IMR-90 (cell line): ENCODE data around the gene TRPM8. TPM values are rescaled to one million over a fixed set of nuclear protein-coding genes. Genes with fewer than 3 reads are reported as not detected.

ENCODE experiments used
- ATAC-seq: fragments of 200-7000 bp; cut with Tn5 transposase; 2 replicates; pipeline ENCODE4 v1.9.1; 2020; ENCODE audit warnings: low read depth, mild to moderate bottlenecking, moderate library complexity
- BruUV-seq: library from RNA; stranded (reverse); fragments of 400-500 nt; replicated peaks from 2 replicates; lab custom pipeline; 2021; lab: Mats Ljungman, UMichigan
- CTCF ChIA-PET: fragments of 300-600 bp; formaldehyde crosslinking; extraction: SDS; loops from one replicate; lab custom pipeline; 2021; ENCODE audit warnings: antibody characterized with exemption; lab: Yijun Ruan, JAX
- POLR2A ChIA-PET: fragments of 300-600 bp; sonication (Branson Sonifier 250); formaldehyde crosslinking; loops from one replicate; lab custom pipeline; 2022; ENCODE audit warnings: antibody characterized with exemption; ENCODE audit not compliant: unreplicated experiment; lab: Charles Lee
- DNase-seq: peaks from one replicate; pipeline ENCODE4 v3.0.0; 2013
- H2AFZ ChIP-seq: replicated peaks from 2 replicates; pipeline ENCODE3; 2013; ENCODE audit warnings: low read length, mild to moderate bottlenecking; ENCODE audit not compliant: poor library complexity
- H2AK5ac ChIP-seq: 2 replicates; pipeline ENCODE4 v1.6.1; 2013; ENCODE audit warnings: low read depth, low read length, inconsistent platforms
- H2AK9ac ChIP-seq: replicated peaks from 2 replicates; pipeline ENCODE3; 2013; ENCODE audit warnings: mild to moderate bottlenecking, low read depth, low read length, moderate library complexity; ENCODE audit not compliant: poor library complexity
- H2BK120ac ChIP-seq: 2 replicates; pipeline ENCODE4 v1.6.1; 2013; ENCODE audit warnings: low read depth, low read length, inconsistent platforms
- H2BK15ac ChIP-seq: 3 replicates; pipeline ENCODE4 v1.6.1; 2013; ENCODE audit warnings: low read depth, low read length, inconsistent platforms
- H2BK20ac ChIP-seq: 2 replicates; pipeline ENCODE4 v1.6.1; 2013; ENCODE audit warnings: low read depth, mild to moderate bottlenecking, inconsistent platforms, low read length, moderate library complexity
- H2BK5ac ChIP-seq: 2 replicates; pipeline ENCODE4 v1.6.1; 2013; ENCODE audit warnings: mild to moderate bottlenecking, low read depth, low read length, inconsistent platforms; ENCODE audit not compliant: poor library complexity, severe bottlenecking
- H3K14ac ChIP-seq: replicated peaks from 2 replicates; pipeline ENCODE4 v1.6.1; 2013; ENCODE audit warnings: low read depth, low read length, inconsistent platforms
- H3K18ac ChIP-seq: 2 replicates; pipeline ENCODE4 v1.6.1; 2013; ENCODE audit warnings: low read depth, low read length, control low read depth
- H3K23ac ChIP-seq: 2 replicates; pipeline ENCODE4 v1.6.1; 2013; ENCODE audit warnings: low read depth, low read length, inconsistent platforms
- H3K27ac ChIP-seq: 2 replicates; pipeline ENCODE4 v1.5.1; 2013; ENCODE audit warnings: mild to moderate bottlenecking, control low read depth, low read length; ENCODE audit not compliant: insufficient read depth
- H3K27me3 ChIP-seq: 2 replicates; pipeline ENCODE4 v1.6.1; 2013; ENCODE audit warnings: low read length; ENCODE audit not compliant: control insufficient read depth, insufficient read depth
- H3K36me3 ChIP-seq: 2 replicates; pipeline ENCODE4 v1.6.1; 2013; ENCODE audit warnings: low read length, mixed read lengths; ENCODE audit not compliant: control insufficient read depth, insufficient read depth
- H3K4ac ChIP-seq: 2 replicates; pipeline ENCODE4 v1.6.1; 2013; ENCODE audit warnings: low read depth, low read length, inconsistent platforms
- H3K4me1 ChIP-seq: 2 replicates; pipeline ENCODE4 v1.6.1; 2013; ENCODE audit warnings: low read length, mixed read lengths; ENCODE audit not compliant: control insufficient read depth, insufficient read depth
- H3K4me2 ChIP-seq: 2 replicates; pipeline ENCODE4 v1.6.1; 2013; ENCODE audit warnings: low read depth, mild to moderate bottlenecking, control low read depth, low read length, moderate library complexity
- H3K4me3 ChIP-seq: 2 replicates; pipeline ENCODE4 v1.5.1; 2013; ENCODE audit warnings: low read depth, mild to moderate bottlenecking, control low read depth, low read length, moderate library complexity; ENCODE audit not compliant: insufficient read depth
- H3K56ac ChIP-seq: 2 replicates; pipeline ENCODE4 v1.6.1; 2013; ENCODE audit warnings: low read length, inconsistent platforms; ENCODE audit not compliant: insufficient read depth; ENCODE audit errors: extremely low read depth
- H3K79me1 ChIP-seq, 2 experiments: 2 replicates each; pipeline ENCODE4 v1.6.1; 2013; ENCODE audit warnings: low read length in 2 of 2, inconsistent platforms in 1 of 2, low read depth in 1 of 2
- H3K9ac ChIP-seq: 2 replicates; pipeline ENCODE4 v1.6.1; 2013; ENCODE audit warnings: low read depth, low read length, control low read depth
- H3K9me1 ChIP-seq: 2 replicates; pipeline ENCODE4 v1.6.1; 2013; ENCODE audit warnings: low read length, inconsistent platforms; ENCODE audit not compliant: insufficient read depth
- H3K9me3 ChIP-seq: 2 replicates; pipeline ENCODE4 v1.6.1; 2013; ENCODE audit warnings: low read length; ENCODE audit not compliant: control insufficient read depth, insufficient read depth
- H4K20me1 ChIP-seq: 2 replicates; pipeline ENCODE4 v1.6.1; 2013; ENCODE audit warnings: low read length, inconsistent platforms; ENCODE audit not compliant: insufficient read depth
- H4K5ac ChIP-seq: 2 replicates; pipeline ENCODE4 v1.6.1; 2013; ENCODE audit warnings: mild to moderate bottlenecking, low read depth, low read length, control low read depth
- H4K8ac ChIP-seq, 2 experiments: 2 replicates each; pipeline ENCODE4 v1.6.1; 2013; ENCODE audit warnings: low read depth in 2 of 2, low read length in 2 of 2, control low read depth in 1 of 2, inconsistent platforms in 1 of 2
- H4K91ac ChIP-seq: 2 replicates; pipeline ENCODE4 v1.6.1; 2013; ENCODE audit warnings: low read depth, low read length, inconsistent platforms; ENCODE audit not compliant: insufficient read depth
- CEBPB ChIP-seq: IDR thresholded peaks from 2 replicates; pipeline ENCODE4 v1.6.1; 2012; ENCODE audit warnings: low read depth, low read length, improper control_type of control experiment
- ELK1 ChIP-seq: fragments of 150-350 bp; IDR thresholded peaks from 2 replicates; pipeline ENCODE4 v1.6.1; 2016; ENCODE audit warnings: low read depth, mild to moderate bottlenecking, low read length, moderate library complexity, borderline replicate concordance
- FOS ChIP-seq: fragments of 150-350 bp; IDR thresholded peaks from 2 replicates; pipeline ENCODE4 v1.6.1; 2016; ENCODE audit warnings: low read depth, low read length
- MAFK ChIP-seq: IDR thresholded peaks from 2 replicates; pipeline ENCODE4 v1.6.1; 2012; ENCODE audit warnings: low read depth, low read length, improper control_type of control experiment
- MAZ ChIP-seq: IDR thresholded peaks from 2 replicates; pipeline ENCODE4 v1.6.1; 2012; ENCODE audit warnings: low read depth, mild to moderate bottlenecking, low read length, improper control_type of control experiment, moderate library complexity, borderline replicate concordance
- MXI1 ChIP-seq: IDR thresholded peaks from 2 replicates; pipeline ENCODE4 v1.6.1; 2012; ENCODE audit warnings: low read depth, mild to moderate bottlenecking, low read length, moderate library complexity, borderline replicate concordance
- SMC3 ChIP-seq: fragments of 150-350 bp; IDR thresholded peaks from 2 replicates; pipeline ENCODE4 v1.6.1; 2016; ENCODE audit warnings: low read depth, mild to moderate bottlenecking, antibody characterized with exemption, low read length, moderate library complexity
- USF2 ChIP-seq: fragments of 150-350 bp; IDR thresholded peaks from 2 replicates; pipeline ENCODE4 v1.6.1; 2017; ENCODE audit warnings: mild to moderate bottlenecking, antibody characterized with exemption, low read length, low read depth
- WGBS, 2 experiments: methylation state at CpG; one replicate each; pipeline versions ENCODE4 v1.1.5 to v1.1.7; 2013; ENCODE audit warnings: missing lambda C conversion rate in 2 of 2; ENCODE audit not compliant: insufficient read length in 1 of 2; ENCODE audit errors: extremely low coverage in 2 of 2; 5-methylcytosine and 5-hydroxymethylcytosine counted together
- dilution Hi-C: fragments of 300-500 bp; cut with HindIII; formaldehyde crosslinking; loops from one replicate; pipeline ENCODE4 v1.14.3; 2018; ENCODE audit warnings: low sequenced_read_pairs; ENCODE audit not compliant: unreplicated experiment
- in situ Hi-C: fragments of 300-500 bp; cut with MboI; formaldehyde crosslinking; loops from 3 replicates; pipeline ENCODE4 v1.14.3; 2019; ENCODE audit warnings: low sequenced_read_pairs, inconsistent platforms, mixed read lengths
- intact Hi-C: fragments of 100-400 bp; cut with micrococcal nuclease; formaldehyde crosslinking; loops from 2 replicates; pipeline ENCODE4 v1.10.0; 2022
- polyA plus RNA-seq, 3 experiments: library from polyadenylated mRNA; depleted of rRNA; stranded (reverse); fragments of >200 nt; gene quantifications; 2 replicates each; pipeline ENCODE4 v1.2.3, GENCODE V29; 2012; ENCODE audit warnings: low replicate concordance in 1 of 3
- total RNA-seq: library from RNA; depleted of rRNA; stranded (reverse); fragments of >200 nt; gene quantifications from 2 replicates; pipeline ENCODE4 v1.2.3, GENCODE V29; 2012

Gene TRPM8
- total and polyA plus RNA-seq, 2 of the 4 experiments (the other 2 are of a cell fraction) = not detected

DNA sequence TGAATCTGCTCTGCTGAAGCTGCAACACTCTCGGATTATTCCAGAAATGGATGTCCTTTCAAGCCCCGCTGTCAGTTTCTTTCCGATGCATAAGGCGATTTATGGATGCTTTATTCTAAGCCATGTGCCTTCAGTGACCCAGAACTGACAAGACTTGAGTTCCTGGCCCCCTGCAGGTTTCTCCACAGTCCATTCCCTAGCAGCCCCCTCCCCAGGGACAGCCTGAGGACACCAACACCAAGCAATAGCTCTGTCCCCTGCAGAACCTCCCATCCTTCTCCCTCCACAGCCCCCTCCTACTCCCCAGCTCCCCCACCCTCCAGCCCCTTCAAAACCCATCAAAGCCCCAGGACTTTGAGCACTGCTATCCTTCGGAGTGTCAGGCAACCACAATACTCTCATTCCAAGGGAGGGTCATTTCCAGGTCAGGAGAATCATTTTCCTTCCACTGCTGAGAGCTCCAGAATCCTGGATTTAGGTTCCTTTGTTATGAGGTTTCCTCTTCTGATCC lies 108.8 kb downstream of the TRPM8 start:
- Histone ChIP-seq H3K36me3 (no peaks in the 10 kb centered on the region), H4K5ac (no peak overlapping the region; the same call in 1 of the 2 replicates), H2BK120ac (no peak overlapping the region), H2BK5ac (no peak overlapping the region), H4K91ac (no peak overlapping the region), H2BK15ac (no peak overlapping the region), H3K4ac (no peak overlapping the region), H2BK20ac (no peak overlapping the region), H3K9ac (peak overlapping the region; percentile 54), H3K18ac (no peak overlapping the region; the same call in 1 of the 2 replicates), H3K56ac (no peak overlapping the region), H2AK9ac (no peak overlapping the region), H3K9me1 (no peaks in the 10 kb centered on the region), H3K23ac (no peak overlapping the region), H2AK5ac (no peak overlapping the region), H3K14ac (0 out of 2 replicates have a peak overlapping the region, but pooled peaks have one; percentile 21), H3K79me1 (no peaks in the 10 kb centered on the region), H3K4me1 (peaks cover 2% of the 10 kb centered on the region; the same call in 1 of the 2 replicates), H3K4me2 (peak overlapping the region; percentile 87), H3K27ac (no peak overlapping the region), H4K20me1 (no peaks in the 10 kb centered on the region), H2AFZ (peak overlapping the region; percentile 72), H3K27me3 (peaks cover 5% of the 10 kb centered on the region; the same call in 1 of the 2 replicates), H4K8ac (no peak overlapping the region), H3K4me3 (peak overlapping the region; percentile 49), H3K9me3 (no peaks in the 10 kb centered on the region)
- CTCF ChIA-PET = interaction anchor here (0.5 kb wide), 1 partner anchor 90 kb away, joined by 4 read pairs; no protein-coding TSS in a partner anchor
- dilution Hi-C loops (no loop called here), in situ Hi-C loops (no loop called here), intact Hi-C loops (no loop called here)
- BruUV-seq = no TSS peak
- TF ChIP-seq MXI1 = no peak
- TF ChIP-seq SMC3 = no peak
- no peak for TF ChIP-seq MAFK
- TF ChIP-seq USF2 = no peak
- TF ChIP-seq ELK1 = no peak
- TF ChIP-seq MAZ = no peak
- TF ChIP-seq CEBPB = no peak
- no peak for TF ChIP-seq FOS
- peak; percentile 13 for DNase-seq
- POLR2A ChIA-PET = no interaction called here
- 11% methylated on average over 3 of the region's 5 CpGs; no CpG with 5 or more reads in 1 of the 2 experiments for WGBS, 2 experiments
- peak; percentile 72 for ATAC-seq
